NCI-H146 (cell line): ENCODE results near the gene SLC22A8.
"Not testable (repeated sequence)": the region's sequence is repeated elsewhere in the genome, so short reads cannot be mapped to it uniquely, and the experiment has no call there.

ENCODE experiments used
- DNase-seq: peaks from one replicate; lab custom pipeline; 2025; lab: John Stamatoyannopoulos, UW

The SLC22A8 gene

DNA sequence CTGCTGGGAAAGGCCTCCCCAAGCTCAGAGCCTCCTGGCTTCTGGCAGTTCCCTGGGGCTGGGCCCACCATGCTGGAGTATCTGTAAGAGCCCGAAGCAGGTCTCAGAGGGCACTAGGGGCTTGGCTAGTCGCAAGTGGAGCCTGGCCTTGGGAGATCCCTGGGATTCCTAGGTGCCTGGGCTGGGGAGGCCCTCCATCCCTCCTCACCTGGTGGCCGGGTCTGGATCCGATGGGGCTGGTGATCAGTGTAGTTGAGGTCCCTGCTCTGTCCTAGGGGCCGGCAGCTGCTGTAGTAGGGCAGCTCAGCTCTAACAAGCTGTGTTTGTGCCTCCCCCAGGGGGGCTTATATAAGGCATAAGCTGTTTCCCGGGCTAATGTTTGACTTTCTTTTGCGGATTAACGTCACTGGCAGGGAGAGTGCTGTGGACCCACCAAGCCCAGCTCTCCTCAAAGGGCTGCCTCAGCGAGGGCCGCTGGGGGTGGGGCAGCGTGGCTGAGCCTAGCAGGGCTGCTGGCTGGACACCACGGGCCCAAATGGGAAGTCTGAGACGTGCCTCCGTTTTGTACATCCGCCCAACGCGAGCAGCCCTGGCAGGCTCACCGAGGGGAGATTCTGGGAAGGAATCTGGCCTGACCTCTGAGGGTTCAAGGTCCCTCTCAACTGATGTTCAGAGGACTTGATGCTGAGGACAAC is at the start of gene SLC22A8:
Gene SLC22A8, minus strand, starts transcription at position 321 of the 695 bp plus-strand sequence. CDS start 883 bp downstream, outside the sequence.
- DNase-seq: peak; percentile 33

DNA sequence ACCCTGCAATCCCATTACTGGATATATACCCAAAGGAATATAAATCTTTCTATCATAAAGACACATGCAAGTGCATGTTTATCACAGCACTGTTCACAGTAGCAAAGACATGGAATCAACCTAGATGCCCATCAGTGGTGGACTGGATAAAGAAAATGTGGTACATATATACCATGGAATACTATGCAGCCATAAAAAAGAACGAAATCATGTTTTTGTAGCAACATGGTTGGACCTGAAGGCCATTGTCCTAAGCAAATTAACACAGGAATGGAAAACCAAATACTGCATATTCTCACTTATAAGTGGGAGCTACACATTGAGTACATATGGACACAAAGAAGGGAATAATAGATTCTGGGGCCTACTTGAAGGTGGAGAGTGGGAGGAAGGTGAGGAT is 30.6 kb upstream of the SLC22A8 start:
- DNase-seq: not testable (repeated sequence)

DNA sequence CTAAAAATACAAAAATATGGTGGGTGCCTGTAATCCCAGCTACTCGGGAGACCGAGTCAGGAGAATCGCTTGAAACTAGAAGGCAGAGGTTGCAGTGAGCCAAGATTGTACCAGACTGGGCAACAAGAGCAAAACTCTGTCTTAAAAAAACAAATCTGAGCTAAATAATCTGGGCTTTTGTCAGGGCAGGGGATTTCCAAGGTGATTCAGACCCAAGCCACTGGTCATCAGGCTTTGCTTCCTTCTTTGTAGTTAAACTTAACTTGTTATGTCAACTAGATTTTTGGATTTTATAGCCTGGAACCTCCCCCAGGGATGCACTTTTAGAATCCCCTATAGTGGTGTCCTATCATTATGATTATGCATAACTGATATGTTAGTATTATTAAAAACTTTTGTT is 27.0 kb upstream of the SLC22A8 start:
- DNase-seq: no peak

GRCh38 chr11:63032457-63032856 is 16.8 kb upstream of the SLC22A8 start:
- no peak for DNase-seq

DNA sequence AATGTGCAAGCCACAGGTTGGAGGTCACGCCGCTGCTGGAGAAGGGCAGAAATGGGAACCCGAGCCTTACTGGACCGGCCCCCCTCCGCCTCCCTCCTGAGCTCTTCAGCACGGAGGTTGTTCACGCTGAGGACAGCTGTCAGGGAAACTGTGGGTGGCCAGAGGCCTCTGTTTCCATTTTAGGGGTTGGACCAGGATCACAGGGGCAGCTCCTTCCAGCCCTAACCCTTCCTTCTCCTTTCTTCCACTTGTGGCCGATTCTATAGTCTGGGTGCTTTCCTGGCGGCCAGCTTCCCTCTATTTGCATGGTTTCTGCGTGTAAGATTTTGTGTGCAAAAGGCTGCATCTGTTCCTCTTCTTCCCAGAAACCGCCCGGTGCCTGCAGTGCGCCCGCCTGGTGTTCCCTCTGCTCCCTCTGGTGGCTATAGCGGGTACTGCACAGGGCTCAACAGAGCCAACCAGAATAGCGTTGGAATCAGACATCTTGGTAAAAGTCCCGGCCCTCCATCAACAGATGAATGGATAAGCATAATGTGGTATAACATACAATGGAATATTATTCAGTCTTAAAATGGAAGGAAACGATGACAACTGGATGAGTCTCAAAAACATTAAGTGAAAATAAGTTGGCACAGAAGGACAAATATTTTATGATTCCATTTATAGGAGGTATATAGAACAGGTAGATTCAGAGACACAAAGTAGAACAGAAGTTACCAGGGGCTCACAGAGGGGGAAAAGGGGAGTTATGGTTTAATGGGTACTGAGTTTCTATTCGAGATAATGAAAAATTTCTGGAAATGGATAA is 8.4 kb upstream of the SLC22A8 start:
- DNase-seq: peak; percentile 55

DNA sequence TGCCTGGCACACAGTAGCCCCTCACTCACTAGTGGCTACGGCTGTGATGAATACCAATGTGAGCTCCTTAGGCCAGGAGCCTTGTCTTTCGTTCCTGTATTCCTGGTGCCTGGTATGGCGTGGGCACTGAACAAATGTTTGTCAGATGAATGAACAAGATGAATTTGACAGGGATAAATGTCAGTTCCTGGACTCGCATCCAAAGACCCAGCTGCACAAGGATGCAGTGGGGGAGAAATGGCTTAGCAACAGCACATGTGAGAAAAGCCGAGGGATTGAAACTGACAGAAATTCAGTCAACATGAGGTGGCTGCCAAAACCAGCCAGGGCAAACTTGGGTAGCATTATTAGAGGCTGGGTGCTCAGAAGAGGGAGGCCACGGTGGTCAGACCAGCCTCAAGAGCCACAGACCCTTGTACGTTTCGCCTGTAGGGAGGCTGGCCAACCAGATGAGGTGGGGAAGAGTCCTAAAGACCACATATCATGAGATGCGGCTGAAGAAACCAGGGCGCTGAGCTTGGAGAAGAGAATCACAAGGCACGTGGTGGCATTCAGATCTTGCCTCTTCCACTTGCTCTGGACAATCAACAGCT is 7.7 kb upstream of the SLC22A8 start:
- DNase-seq: no peak

GRCh38 chr11:63022441-63022840 is 6.8 kb upstream of the SLC22A8 start:
- DNase-seq: no peak

- DNase-seq: no peak
These were observed 5.1 kb upstream of the SLC22A8 start for GRCh38 chr11:63020671-63021291.

GRCh38 chr11:63019506-63019905 is 3.9 kb upstream of the SLC22A8 start:
- no peak for DNase-seq

- DNase-seq: peak; percentile 78
These were observed 1.8 kb upstream of the SLC22A8 start for GRCh38 chr11:63017306-63017974.

DNA sequence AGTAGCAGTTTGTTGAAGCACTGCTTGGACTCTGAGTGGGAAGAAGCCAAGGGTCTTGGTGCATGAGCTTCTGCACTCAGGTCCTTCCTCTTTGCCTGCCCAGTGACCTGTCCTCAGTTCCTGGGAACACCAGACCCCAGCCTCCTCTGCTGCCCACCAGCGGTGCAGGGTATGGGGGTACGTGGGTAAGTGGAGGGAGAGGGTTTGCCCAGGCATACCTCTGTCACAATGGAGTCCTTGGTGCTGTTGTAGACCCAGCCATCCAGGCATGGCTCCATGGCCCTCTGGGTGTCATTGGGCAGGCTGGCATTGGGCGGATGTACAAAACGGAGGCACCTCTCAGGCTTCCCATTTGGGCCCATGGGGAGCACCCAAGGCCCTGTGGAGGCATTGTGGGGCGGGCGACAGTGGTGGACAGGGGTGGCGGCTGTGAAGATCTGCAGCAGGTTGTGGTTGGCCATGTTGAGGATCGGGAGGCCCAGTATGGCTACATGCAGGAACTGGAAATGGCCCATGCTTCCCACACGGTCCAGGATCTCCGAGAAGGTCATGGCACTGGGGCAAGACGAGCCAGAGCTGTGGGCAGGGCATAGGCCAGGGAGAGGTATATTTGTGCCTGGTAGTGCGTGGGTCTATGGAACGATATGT is 1.1 kb downstream of the SLC22A8 start:
- DNase-seq: no peak

GRCh38 chr11:63012839-63013238 is 2.8 kb downstream of the SLC22A8 start:
- no peak for DNase-seq

DNA sequence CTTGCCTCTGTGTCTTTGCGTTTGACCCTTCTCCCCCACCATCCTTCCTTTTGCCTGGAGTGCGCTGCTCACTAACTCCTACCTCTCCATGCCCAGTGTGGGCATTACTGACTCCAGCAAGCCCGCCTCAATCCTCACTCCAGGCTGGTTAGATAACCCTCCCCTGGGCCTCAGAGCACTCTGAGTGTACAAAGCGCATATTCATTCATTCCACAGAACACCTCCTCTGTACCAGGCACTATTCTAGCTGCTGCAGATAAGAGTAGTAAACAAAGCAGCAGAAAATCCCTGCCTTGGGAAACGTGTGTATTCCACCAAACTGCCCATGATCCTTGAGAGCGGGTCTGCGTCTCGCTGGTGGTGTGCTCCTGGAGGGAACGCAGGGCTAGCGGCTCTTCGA is 3.2 kb downstream of the SLC22A8 start:
- DNase-seq: no peak

DNA sequence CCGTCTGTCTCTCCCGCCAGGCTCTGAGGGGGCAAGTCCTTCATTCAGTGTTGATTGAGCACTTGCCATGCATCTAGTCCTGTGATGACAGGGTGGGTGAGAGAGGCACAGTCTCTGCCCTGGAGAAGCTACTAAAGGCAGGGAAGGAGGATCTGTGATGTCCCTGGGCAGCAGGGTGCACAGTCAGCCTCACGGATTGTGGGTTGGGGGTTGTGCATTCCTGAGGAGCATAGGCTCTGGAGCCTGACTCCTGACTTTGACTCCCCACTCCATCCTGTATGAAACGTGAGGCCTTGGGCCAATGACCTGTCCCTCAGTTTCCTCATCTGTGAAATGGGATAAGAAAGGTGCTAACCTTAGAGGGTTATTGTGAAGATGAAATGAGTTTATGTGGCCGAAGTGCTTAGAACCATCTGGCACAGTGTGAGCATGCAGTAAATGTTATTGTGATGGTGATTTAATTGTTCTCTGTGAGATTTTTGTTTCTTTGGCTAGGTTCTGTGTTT is 4.7 kb downstream of the SLC22A8 start:
- no peak for DNase-seq

- DNase-seq: no peak
These were observed 7.7 kb downstream of the SLC22A8 start for GRCh38 chr11:63007920-63008319.

GRCh38 chr11:63001456-63001855 is 14.2 kb downstream of the SLC22A8 start:
- DNase-seq: no peak

- no peak for DNase-seq
These were observed 16.0 kb downstream of the SLC22A8 start for GRCh38 chr11:62999649-63000048.

DNA sequence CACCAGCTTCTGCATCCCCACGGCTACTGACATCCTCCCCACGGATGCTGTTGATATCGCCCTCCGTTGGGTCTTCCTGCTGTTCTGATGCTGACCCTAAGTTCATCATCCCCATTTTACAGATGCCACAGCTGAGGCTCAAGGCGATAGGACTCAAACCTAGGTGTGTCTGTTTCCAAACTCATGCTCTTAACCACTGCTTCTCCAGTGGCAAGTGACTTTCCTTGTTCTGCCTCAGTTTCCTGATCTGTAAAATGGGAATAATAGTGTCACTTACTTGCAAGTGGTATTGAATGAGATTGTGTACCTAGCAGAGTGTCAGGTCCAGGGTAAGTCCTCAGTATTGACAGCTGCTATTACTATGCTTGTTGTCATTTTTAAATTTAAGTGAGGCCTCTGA is 16.5 kb downstream of the SLC22A8 start:
- no peak for DNase-seq

DNA sequence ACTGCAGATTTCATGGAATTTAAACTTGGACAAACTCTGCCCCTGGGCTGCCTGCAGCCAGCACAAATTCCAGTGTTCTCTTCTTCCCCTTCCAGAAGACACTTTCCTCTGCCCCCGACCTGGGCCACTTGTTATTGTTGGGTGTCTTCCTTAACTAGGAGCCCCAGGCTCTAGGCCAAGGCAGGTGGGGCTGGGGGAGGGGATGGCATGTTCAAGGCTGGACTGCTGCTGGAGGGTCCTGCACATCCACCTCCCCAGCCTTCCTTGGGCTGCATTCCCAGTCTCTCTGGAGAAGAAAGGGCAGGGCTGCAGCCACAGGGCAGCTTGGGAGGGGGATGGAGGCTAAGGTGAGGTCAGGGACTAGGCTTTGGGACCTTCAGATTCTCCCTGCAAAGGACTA is 19.4 kb downstream of the SLC22A8 start:
- no peak for DNase-seq

GRCh38 chr11:62994775-62995174 is 20.9 kb downstream of the SLC22A8 start:
- DNase-seq: no peak

GRCh38 chr11:62988276-62988675 is 27.4 kb downstream of the SLC22A8 start:
- DNase-seq: no peak
